CD4-positive, alpha-beta T cell (primary cell): ENCODE measurements around the gene VBP1. TPM values are rescaled to one million over a fixed set of nuclear protein-coding genes. Genes with fewer than 3 reads are reported as not detected.

Experiments
- ATAC-seq: fragments of 200-7000 bp; cut with Tn5 transposase; one replicate; pipeline ENCODE4 v1.10.0; 2022; ENCODE audit warnings: mild to moderate bottlenecking; ENCODE audit not compliant: poor library complexity
- CTCF ChIA-PET: fragments of 350-600 bp; sonication (Branson Sonifier 250); formaldehyde crosslinking; loops from one replicate; lab custom pipeline; 2021; ENCODE audit warnings: antibody characterized with exemption, inconsistent platforms; lab: Charles Lee
- POLR2A ChIA-PET: fragments of 350-600 bp; sonication (Branson Sonifier 250); formaldehyde crosslinking; loops from one replicate; lab custom pipeline; 2021; ENCODE audit warnings: antibody characterized with exemption, inconsistent platforms; lab: Charles Lee
- DNase-seq, 14 experiments: peaks; one replicate each; pipeline ENCODE4 v3.0.0-alpha.2; 2013 to 2020; ENCODE audit warnings: mixed read lengths in 2 of 14
- H3K27ac ChIP-seq, 2 donors: one replicate each; pipeline versions ENCODE4 v1.5.1 to v1.7.0; 2013; ENCODE audit warnings: low read length in 2 of 2, low read depth in 1 of 2, mild to moderate bottlenecking in 1 of 2
- H3K27me3 ChIP-seq, 2 experiments: 1 replicate in 1 of 2; 2 replicates in 1 of 2; pipeline versions ENCODE4 v1.6.1 to v1.7.0; 2013; ENCODE audit warnings: low read length in 2 of 2, control low read depth in 1 of 2, mild to moderate bottlenecking in 1 of 2, moderate library complexity in 1 of 2; ENCODE audit not compliant: insufficient read depth in 2 of 2, control insufficient read depth in 1 of 2
- H3K36me3 ChIP-seq: one replicate; pipeline ENCODE4 v1.6.1; 2013; ENCODE audit warnings: low read length, control low read depth; ENCODE audit not compliant: insufficient read depth
- H3K4me1 ChIP-seq: one replicate; pipeline ENCODE4 v1.6.1; 2013; ENCODE audit warnings: low read length, control low read depth; ENCODE audit not compliant: insufficient read depth
- H3K4me3 ChIP-seq: one replicate; pipeline ENCODE4 v1.5.1; 2013; ENCODE audit warnings: mild to moderate bottlenecking, low read length, moderate library complexity
- H3K9me3 ChIP-seq, 2 experiments: 1 replicate in 1 of 2; 2 replicates in 1 of 2; pipeline versions ENCODE4 v1.6.1 to v1.7.0; 2013; ENCODE audit warnings: low read length in 2 of 2, mild to moderate bottlenecking in 2 of 2, control low read depth in 1 of 2, moderate library complexity in 1 of 2; ENCODE audit not compliant: control insufficient read depth in 1 of 2, insufficient read depth in 1 of 2
- H3K27ac Mint-ChIP-seq: one replicate; pipeline ENCODE4 v1.8.0; 2020; ENCODE audit warnings: mixed read lengths
- H3K27me3 Mint-ChIP-seq: one replicate; pipeline ENCODE4 v1.8.0; 2021; ENCODE audit warnings: mixed read lengths
- H3K36me3 Mint-ChIP-seq: one replicate; pipeline ENCODE4 v1.8.0; 2021; ENCODE audit warnings: low read depth, mixed read lengths
- H3K4me1 Mint-ChIP-seq: one replicate; pipeline ENCODE4 v1.8.0; 2021; ENCODE audit warnings: low read depth, mixed read lengths
- H3K4me3 Mint-ChIP-seq: one replicate; pipeline ENCODE4 v1.8.0; 2020; ENCODE audit warnings: mild to moderate bottlenecking, mixed read lengths
- H3K9me3 Mint-ChIP-seq: one replicate; pipeline ENCODE4 v1.8.0; 2020; ENCODE audit warnings: mixed read lengths
- CTCF ChIP-seq: fragments of 200-600 bp; IDR thresholded peaks from one replicate; pipeline ENCODE4 v1.8.0; 2022; ENCODE audit warnings: antibody characterized with exemption, mild to moderate bottlenecking
- intact Hi-C, 2 experiments: fragments of 100-400 bp; cut with DNase I in 1 of 2; cut with micrococcal nuclease in 1 of 2; formaldehyde crosslinking; loops; one replicate each; pipeline versions ENCODE4 v1.15.1 to v1.9.0; 2023 to 2025; cut with DNase I, micrococcal nuclease
- polyA plus RNA-seq, 2 donors: library from polyadenylated mRNA; unstranded; fragments of 120-200 nt; gene quantifications; one replicate each; pipeline ENCODE4 v1.2.1, GENCODE V29; 2013
- total RNA-seq, 174 experiments: library from RNA in 2 of 174; stranded (reverse) in 2 of 174; gene quantifications; one replicate each; pipeline ENCODE4 v1.2.3 and lab custom pipeline; 2021 to 2026

Gene VBP1
- 1 to 10 TPM; 8.5 to 8.7 TPM for total RNA-seq
- 44.0 TPM for polyA plus RNA-seq (2013, experiment 1 of 2)
- 52.6 TPM for polyA plus RNA-seq (2013, experiment 2 of 2)
- 23.3 to 142 (median 41.0) reads per million in 172 experiments for total RNA-seq (lab: John Stamatoyannopoulos, UW)

DNA sequence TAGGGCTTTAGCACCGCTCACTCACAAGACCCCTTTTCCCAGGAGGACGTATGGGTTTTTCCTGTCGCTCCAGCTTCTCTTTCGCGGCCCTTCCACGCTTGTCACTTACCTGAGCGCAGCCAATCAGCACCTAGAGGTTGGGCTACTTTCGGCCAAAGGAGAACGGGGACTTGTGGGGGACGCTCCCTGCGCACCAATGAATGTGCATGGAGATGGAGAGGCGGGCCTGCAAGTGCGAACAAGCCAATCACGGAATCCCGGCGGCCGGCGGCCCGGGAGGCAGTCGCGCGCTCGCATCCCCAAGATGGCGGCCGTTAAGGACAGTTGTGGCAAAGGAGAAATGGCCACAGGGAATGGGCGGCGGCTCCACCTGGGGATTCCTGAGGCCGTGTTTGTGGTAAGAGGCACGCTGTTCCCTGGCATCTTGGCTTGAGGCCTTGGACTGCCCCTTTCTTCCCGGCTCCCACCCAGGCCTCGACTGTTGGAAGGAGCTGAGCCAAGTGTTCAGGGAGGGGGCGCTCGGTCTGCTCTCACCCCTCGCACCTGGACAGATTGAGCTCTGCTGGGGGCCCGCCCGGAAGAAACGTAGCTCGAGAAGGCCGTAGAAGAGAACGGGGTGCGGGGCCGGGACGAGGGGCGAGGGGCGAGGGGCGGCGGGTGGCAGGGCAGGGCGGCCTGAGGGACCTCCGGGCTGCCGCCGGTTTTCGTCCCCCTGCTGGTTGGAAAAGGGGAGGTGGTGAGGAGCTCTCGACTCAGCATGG is at the start of gene VBP1:
VBP1 (plus strand) TSS at position 282 of the 761 bp plus-strand sequence; CDS start at position 305, 23 bp downstream.
- H3K9me3 Mint-ChIP-seq: no peaks in the 10 kb centered on the region
- intact Hi-C loops: loop anchor here (1.0 to 10.0 kb wide), 6 partner anchors 28 to 234 kb away; partner anchors contain the start of gene RAB39B (in 2 of the 2)
- Histone ChIP-seq H3K4me3 (peak within 1 kb of the TSS; percentile 92), H3K27me3 (no peaks in the 10 kb centered on the region), H3K9me3 (no peaks in the 10 kb centered on the region), H3K4me1 (peaks cover 17% of the 10 kb centered on the region), H3K27ac (peak within 1 kb of the TSS; percentile 70 to 75), H3K36me3 (peaks cover 7% of the 10 kb centered on the region)
- CTCF ChIA-PET: interaction anchor here (0.7 to 1.7 kb wide), 10 partner anchors 10 to 74 kb away, joined by 3 to 6 read pairs (median 3); partner anchors contain the start of gene RAB39B
- peaks cover 35% of the 10 kb centered on the region for H3K4me1 Mint-ChIP-seq
- peak within 1 kb of the TSS; percentile 99 for H3K4me3 Mint-ChIP-seq
- DNase-seq: peak; percentile 73 to 94 (median 81)
- no peaks in the 10 kb centered on the region for H3K27me3 Mint-ChIP-seq
- TF ChIP-seq CTCF: peak; percentile 49
- POLR2A ChIA-PET: interaction anchor here (0.5 to 2.1 kb wide), 11 partner anchors 9 to 189 kb away, joined by 3 to 27 read pairs (median 3); partner anchors contain the start of genes FUNDC2 and RAB39B
- H3K36me3 Mint-ChIP-seq: peaks cover 8% of the 10 kb centered on the region
- H3K27ac Mint-ChIP-seq: peak within 1 kb of the TSS; percentile 96
- peak; percentile 97 for ATAC-seq

- no peaks in the 10 kb centered on the region for H3K4me1 ChIP-seq
- H3K27me3 Mint-ChIP-seq: no peaks in the 10 kb centered on the region
- no peaks in the 10 kb centered on the region for H3K36me3 Mint-ChIP-seq
- CTCF ChIA-PET: no interaction called here
- H3K27me3 ChIP-seq: no peaks in the 10 kb centered on the region
- TF ChIP-seq CTCF: no peak
- ATAC-seq (no peak), DNase-seq (no peak)
- no peaks in the 10 kb centered on the region for H3K9me3 Mint-ChIP-seq
- H3K36me3 ChIP-seq: no peaks in the 10 kb centered on the region
- H3K27ac Mint-ChIP-seq: no peak overlapping the region
- no peak overlapping the region for H3K27ac ChIP-seq
- no peaks in the 10 kb centered on the region for H3K4me1 Mint-ChIP-seq
- intact Hi-C loops: loop anchor here in 1 of 2 experiments (10.0 kb wide), 1 partner anchor 75 kb away; no protein-coding TSS in a partner anchor
- H3K4me3 ChIP-seq: no peak overlapping the region
- POLR2A ChIA-PET: no interaction called here
- H3K4me3 Mint-ChIP-seq: no peak overlapping the region
- no peaks in the 10 kb centered on the region for H3K9me3 ChIP-seq
These were observed 46.4 kb upstream of the VBP1 start for GRCh38 chrX:155169881-155170280.

DNA sequence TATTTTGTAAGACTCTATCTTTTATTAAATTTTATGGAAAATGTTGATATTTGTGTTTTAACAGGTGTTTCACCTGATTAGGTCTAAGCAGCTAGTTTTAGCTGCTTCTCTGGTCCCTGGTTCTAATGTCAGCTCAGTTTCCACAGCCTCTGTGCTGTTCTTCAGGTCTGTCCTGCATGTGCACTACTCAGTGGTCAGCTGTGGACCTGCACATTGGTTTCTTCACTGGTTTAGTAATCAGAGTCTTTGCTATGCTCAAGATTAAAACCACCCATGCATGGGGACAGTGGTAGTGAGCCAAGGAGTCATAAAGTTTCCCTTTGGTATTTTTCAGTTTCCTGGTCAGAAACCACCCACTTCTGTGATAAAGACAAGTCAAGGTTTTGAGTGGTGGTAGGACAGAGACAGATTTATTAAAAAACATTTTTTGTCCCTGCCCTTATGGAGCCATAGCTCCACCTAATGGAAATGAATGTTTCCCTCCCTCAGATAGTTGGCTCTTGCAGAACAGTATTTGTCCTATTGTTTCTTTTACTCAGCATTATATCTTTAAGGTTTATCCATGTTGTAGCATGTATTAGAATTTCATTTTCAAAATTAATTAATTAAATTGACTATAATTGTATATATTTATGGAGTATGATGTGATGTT is 36.8 kb upstream of the VBP1 start:
- H3K4me3 ChIP-seq: no peak overlapping the region
- intact Hi-C loops: loop anchor here in 1 of 2 experiments (10.0 kb wide), 1 partner anchor 85 kb away; no protein-coding TSS in a partner anchor
- H3K36me3 Mint-ChIP-seq: no peaks in the 10 kb centered on the region
- H3K27me3 ChIP-seq: no peaks in the 10 kb centered on the region
- TF ChIP-seq CTCF: no peak
- H3K4me3 Mint-ChIP-seq: no peak overlapping the region
- H3K27ac ChIP-seq: no peak overlapping the region
- ATAC-seq: no peak
- POLR2A ChIA-PET: no interaction called here
- no peaks in the 10 kb centered on the region for H3K36me3 ChIP-seq
- H3K4me1 ChIP-seq: no peaks in the 10 kb centered on the region
- no peak overlapping the region for H3K27ac Mint-ChIP-seq
- no peaks in the 10 kb centered on the region for H3K4me1 Mint-ChIP-seq
- CTCF ChIA-PET: interaction anchor here (1.2 kb wide), 1 partner anchor 37 kb away, joined by 3 read pairs; the partner anchor contains the start of gene VBP1
- no peak for DNase-seq
- H3K9me3 Mint-ChIP-seq: no peaks in the 10 kb centered on the region
- H3K27me3 Mint-ChIP-seq: no peaks in the 10 kb centered on the region
- H3K9me3 ChIP-seq: no peaks in the 10 kb centered on the region
